Measurements from ENCODE around the gene CTNNA3. TPM values are rescaled to one million over a fixed set of nuclear protein-coding genes. Genes with fewer than 3 reads are reported as not detected.

The CTNNA3 gene
- total RNA-seq, 1 experiment from 2014 or later, result 0.20 TPM

GRCh38 chr10:66637273-66638036 lies 1058.5 kb downstream of the CTNNA3 start:
- no peak overlapping the region for H3K4me3 ChIP-seq (ENCODE audit: low read depth, low read length)
- no peaks in the 10 kb centered on the region for H3K9me3 Mint-ChIP-seq (ENCODE audit: unreplicated experiment)
- no TSS peak for BruUV-seq (replicated peaks)
- H3K36me3 Mint-ChIP-seq (ENCODE audit: insufficient read depth, unreplicated experiment), result no peaks in the 10 kb centered on the region
- H3K4me1 Mint-ChIP-seq (ENCODE audit: low read depth, unreplicated experiment), result no peaks in the 10 kb centered on the region
- H3K27me3 Mint-ChIP-seq (ENCODE audit: insufficient read depth, unreplicated experiment), result peaks cover 3% of the 10 kb centered on the region
- TF ChIP-seq CTCF (IDR thresholded peaks at IDR 0.05; ENCODE audit: insufficient read depth in 1 of 2, low read depth in 1 of 2, low read length in 1 of 2, severe bottlenecking in 1 of 2, unreplicated experiment in 1 of 2), result no peak
- H3K9me3 ChIP-seq, result no peaks in the 10 kb centered on the region
- intact Hi-C loops (cut with micrococcal nuclease; ENCODE audit: unreplicated experiment), result loop anchor here (10.0 kb wide), 1 partner anchor 887 kb away; no protein-coding TSS in a partner anchor
- ChIA-PET CTCF (no interaction called here), POLR2A (no interaction called here)
- DNase-seq, result no peak
- H3K4me1 ChIP-seq, result no peaks in the 10 kb centered on the region
- H3K27ac Mint-ChIP-seq (ENCODE audit: unreplicated experiment), result no peak overlapping the region
- no peaks in the 10 kb centered on the region for H3K27me3 ChIP-seq (replicated peaks; ENCODE audit: control insufficient read depth, insufficient read depth, low read length)
- H3K4me3 Mint-ChIP-seq (ENCODE audit: unreplicated experiment), result no peak overlapping the region
- H3K36me3 ChIP-seq (ENCODE audit: control insufficient read depth, insufficient read depth, low read length), result no peaks in the 10 kb centered on the region

- no peak for TF ChIP-seq CTCF (IDR thresholded peaks at IDR 0.05; ENCODE audit: insufficient read depth in 1 of 2, low read depth in 1 of 2, low read length in 1 of 2, severe bottlenecking in 1 of 2, unreplicated experiment in 1 of 2)
- Mint-ChIP-seq H3K27ac (ENCODE audit: unreplicated experiment) (no peak overlapping the region), H3K27me3 (ENCODE audit: insufficient read depth, unreplicated experiment) (peaks cover 4% of the 10 kb centered on the region), H3K9me3 (ENCODE audit: unreplicated experiment) (no peaks in the 10 kb centered on the region), H3K36me3 (ENCODE audit: insufficient read depth, unreplicated experiment) (no peaks in the 10 kb centered on the region), H3K4me3 (ENCODE audit: unreplicated experiment) (no peak overlapping the region), H3K4me1 (ENCODE audit: low read depth, unreplicated experiment) (no peaks in the 10 kb centered on the region)
- no peaks in the 10 kb centered on the region for H3K9me3 ChIP-seq
- no peaks in the 10 kb centered on the region for H3K27me3 ChIP-seq (replicated peaks; ENCODE audit: control insufficient read depth, insufficient read depth, low read length)
- intact Hi-C loops (cut with micrococcal nuclease; ENCODE audit: unreplicated experiment), result loop anchor here (5.0 to 10.0 kb wide), 2 partner anchors 895 to 1898 kb away; no protein-coding TSS in a partner anchor
- ChIA-PET CTCF (interaction anchor here (0.5 kb wide), 1 partner anchor 9 kb away, joined by 3 read pairs; no protein-coding TSS in a partner anchor), POLR2A (interaction anchor here (0.6 kb wide), 1 partner anchor 166 kb away, joined by 4 read pairs; no protein-coding TSS in a partner anchor)
- no peaks in the 10 kb centered on the region for H3K4me1 ChIP-seq
- no peak overlapping the region for H3K4me3 ChIP-seq (ENCODE audit: low read depth, low read length)
- H3K36me3 ChIP-seq (ENCODE audit: control insufficient read depth, insufficient read depth, low read length), result no peaks in the 10 kb centered on the region
- no peak for DNase-seq
- no TSS peak for BruUV-seq (replicated peaks)
These were observed 1066.0 kb downstream of the CTNNA3 start for GRCh38 chr10:66629996-66630395.

- no peaks in the 10 kb centered on the region for H3K36me3 Mint-ChIP-seq (ENCODE audit: insufficient read depth, unreplicated experiment)
- H3K36me3 ChIP-seq (ENCODE audit: control insufficient read depth, insufficient read depth, low read length), result no peaks in the 10 kb centered on the region
- no peaks in the 10 kb centered on the region for H3K9me3 ChIP-seq
- no peak overlapping the region for H3K4me3 ChIP-seq (ENCODE audit: low read depth, low read length)
- DNase-seq, result peak in 1 of 2 experiments; percentile 59
- TF ChIP-seq CTCF (IDR thresholded peaks at IDR 0.05; ENCODE audit: insufficient read depth in 1 of 2, low read depth in 1 of 2, low read length in 1 of 2, severe bottlenecking in 1 of 2, unreplicated experiment in 1 of 2), result peak; percentile 34 to 40
- intact Hi-C loops (cut with micrococcal nuclease; ENCODE audit: unreplicated experiment), result loop anchor here (1.0 to 5.0 kb wide), 4 partner anchors 103 to 1895 kb away; no protein-coding TSS in a partner anchor
- BruUV-seq (replicated peaks), result no TSS peak
- no peaks in the 10 kb centered on the region for H3K4me1 ChIP-seq
- no peaks in the 10 kb centered on the region for H3K27me3 ChIP-seq (replicated peaks; ENCODE audit: control insufficient read depth, insufficient read depth, low read length)
- ChIA-PET POLR2A (no interaction called here), CTCF (no interaction called here)
- no peaks in the 10 kb centered on the region for H3K4me1 Mint-ChIP-seq (ENCODE audit: low read depth, unreplicated experiment)
- peaks cover 4% of the 10 kb centered on the region for H3K27me3 Mint-ChIP-seq (ENCODE audit: insufficient read depth, unreplicated experiment)
- H3K9me3 Mint-ChIP-seq (ENCODE audit: unreplicated experiment), result no peaks in the 10 kb centered on the region
- H3K4me3 Mint-ChIP-seq (ENCODE audit: unreplicated experiment), result no peak overlapping the region
- H3K27ac Mint-ChIP-seq (ENCODE audit: unreplicated experiment), result no peak overlapping the region
These were observed 1068.8 kb downstream of the CTNNA3 start for GRCh38 chr10:66627156-66627555.

All from Caco-2 (cell line).